Neutrophil (primary cell): ENCODE results near the gene ZNF286A.
"Not testable (repeated sequence)": the region's sequence is repeated elsewhere in the genome, so short reads cannot be mapped to it uniquely, and the experiment has no call there.

Experiments used
- H3K27ac ChIP-seq: fragments of 200-600 bp; sonication (generic); 2 replicates; pipeline ENCODE4 v1.5.1; 2016; ENCODE audit warnings: mild to moderate bottlenecking, moderate library complexity
- H3K27me3 ChIP-seq: fragments of 200-600 bp; sonication (generic); 2 replicates; pipeline ENCODE4 v1.6.0; 2016; ENCODE audit warnings: mild to moderate bottlenecking
- H3K36me3 ChIP-seq: fragments of 200-600 bp; sonication (generic); 2 replicates; pipeline ENCODE4 v1.5.1; 2017
- H3K4me1 ChIP-seq, 2 experiments: fragments of 200-600 bp in 1 of 2; sonication (generic) in 1 of 2; 1 replicate in 1 of 2; 2 replicates in 1 of 2; pipeline versions ENCODE4 v1.5.1 to v1.6.1; 2013 to 2016; ENCODE audit warnings: low read depth in 1 of 2, low read length in 1 of 2, mild to moderate bottlenecking in 1 of 2, moderate library complexity in 1 of 2; ENCODE audit not compliant: control insufficient read depth in 1 of 2, insufficient read depth in 1 of 2
- H3K4me3 ChIP-seq, 2 experiments: fragments of 200-600 bp in 1 of 2; sonication (generic) in 1 of 2; 1 replicate in 1 of 2; 2 replicates in 1 of 2; pipeline ENCODE4 v1.5.1; 2013 to 2016; ENCODE audit warnings: low read depth in 1 of 2, low read length in 1 of 2, mild to moderate bottlenecking in 1 of 2, moderate library complexity in 1 of 2
- H3K9me3 ChIP-seq: fragments of 200-600 bp; sonication (generic); 2 replicates; pipeline ENCODE4 v1.5.1; 2016
- TF ChIP-seq, protein P1 (sequence below): fragments of 200-600 bp; sonication (generic); IDR thresholded peaks from 2 replicates; pipeline ENCODE4 v1.5.1; 2016; ENCODE audit warnings: antibody characterized with exemption

ZNF286A gene

GRCh38 chr17:15699413-15699924, at the start of gene ZNF286A:
Gene ZNF286A, plus strand, starts transcription at chr17:15699752. Its CDS starts 578 bp downstream, at chr17:15700330.
- H3K4me1 ChIP-seq, H3K36me3 ChIP-seq, H3K27ac ChIP-seq, H3K27me3 ChIP-seq, H3K9me3 ChIP-seq: not testable (repeated sequence)
- H3K4me3 ChIP-seq = peak within 1 kb of the TSS; percentile 62 to 63

- TF ChIP-seq, protein P1, sequence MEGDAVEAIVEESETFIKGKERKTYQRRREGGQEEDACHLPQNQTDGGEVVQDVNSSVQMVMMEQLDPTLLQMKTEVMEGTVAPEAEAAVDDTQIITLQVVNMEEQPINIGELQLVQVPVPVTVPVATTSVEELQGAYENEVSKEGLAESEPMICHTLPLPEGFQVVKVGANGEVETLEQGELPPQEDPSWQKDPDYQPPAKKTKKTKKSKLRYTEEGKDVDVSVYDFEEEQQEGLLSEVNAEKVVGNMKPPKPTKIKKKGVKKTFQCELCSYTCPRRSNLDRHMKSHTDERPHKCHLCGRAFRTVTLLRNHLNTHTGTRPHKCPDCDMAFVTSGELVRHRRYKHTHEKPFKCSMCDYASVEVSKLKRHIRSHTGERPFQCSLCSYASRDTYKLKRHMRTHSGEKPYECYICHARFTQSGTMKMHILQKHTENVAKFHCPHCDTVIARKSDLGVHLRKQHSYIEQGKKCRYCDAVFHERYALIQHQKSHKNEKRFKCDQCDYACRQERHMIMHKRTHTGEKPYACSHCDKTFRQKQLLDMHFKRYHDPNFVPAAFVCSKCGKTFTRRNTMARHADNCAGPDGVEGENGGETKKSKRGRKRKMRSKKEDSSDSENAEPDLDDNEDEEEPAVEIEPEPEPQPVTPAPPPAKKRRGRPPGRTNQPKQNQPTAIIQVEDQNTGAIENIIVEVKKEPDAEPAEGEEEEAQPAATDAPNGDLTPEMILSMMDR = no peak
- Histone ChIP-seq H3K4me3 (no peak overlapping the region), H3K4me1 (peaks cover 23 to 29% of the 10 kb centered on the region in 2 experiments), H3K9me3 (no peaks in the 10 kb centered on the region), H3K36me3 (no peaks in the 10 kb centered on the region), H3K27me3 (no peaks in the 10 kb centered on the region), H3K27ac (no peak overlapping the region)
These were observed 49.6 kb upstream of the ZNF286A start for GRCh38 chr17:15649861-15650421.

- Histone ChIP-seq H3K4me3 (peak overlapping the region; percentile 32 to 50), H3K9me3 (no peaks in the 10 kb centered on the region), H3K27ac (peak overlapping the region; percentile 45), H3K4me1 (peaks cover 23 to 29% of the 10 kb centered on the region in 2 experiments), H3K27me3 (no peaks in the 10 kb centered on the region), H3K36me3 (no peaks in the 10 kb centered on the region)
- TF ChIP-seq, protein P1 = no peak
These were observed 48.6 kb upstream of the ZNF286A start for GRCh38 chr17:15650741-15651582.

- no peaks in the 10 kb centered on the region for H3K27me3 ChIP-seq
- peak overlapping the region; percentile 45 for H3K27ac ChIP-seq
- TF ChIP-seq, protein P1 = no peak
- H3K36me3 ChIP-seq = no peaks in the 10 kb centered on the region
- H3K9me3 ChIP-seq = no peaks in the 10 kb centered on the region
- H3K4me1 ChIP-seq = peaks cover 23 to 29% of the 10 kb centered on the region in 2 experiments
- peak overlapping the region; percentile 32 to 50 for H3K4me3 ChIP-seq
These were observed 47.9 kb upstream of the ZNF286A start for GRCh38 chr17:15651583-15652110.

GRCh38 chr17:15652960-15653359, 46.6 kb upstream of the ZNF286A start:
- no peaks in the 10 kb centered on the region for H3K27me3 ChIP-seq
- TF ChIP-seq, protein P1 = no peak
- peaks cover 23 to 29% of the 10 kb centered on the region in 2 experiments for H3K4me1 ChIP-seq
- H3K36me3 ChIP-seq = no peaks in the 10 kb centered on the region
- no peak overlapping the region for H3K27ac ChIP-seq
- no peaks in the 10 kb centered on the region for H3K9me3 ChIP-seq
- no peak overlapping the region for H3K4me3 ChIP-seq

DNA sequence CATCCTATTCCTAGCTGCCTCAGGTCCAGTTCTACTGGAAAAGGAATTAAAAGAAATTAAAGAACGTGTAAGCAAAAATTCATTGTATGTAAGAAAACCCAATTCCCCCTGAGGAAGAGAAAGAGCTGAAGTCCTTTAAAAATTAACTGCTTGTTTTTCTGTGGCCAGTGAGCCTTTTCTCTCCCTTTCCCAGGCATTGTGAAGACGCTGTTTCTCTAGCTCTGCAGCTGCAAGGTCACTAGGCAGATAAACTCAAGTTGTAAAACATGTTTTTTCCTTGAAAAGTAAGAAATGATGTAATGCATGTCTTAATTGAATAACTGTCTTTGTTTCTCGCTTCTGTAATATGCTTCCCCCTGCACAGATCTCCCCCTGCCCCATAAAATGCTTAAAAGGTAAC, 45.2 kb upstream of the ZNF286A start:
- H3K36me3 ChIP-seq, H3K9me3 ChIP-seq, H3K27me3 ChIP-seq, H3K27ac ChIP-seq, H3K4me3 ChIP-seq: not testable (repeated sequence)
- peaks cover 23 to 26% of the 10 kb centered on the region in 2 experiments for H3K4me1 ChIP-seq
